ENCODE measurements around the gene LHX6. TPM values are rescaled to one million over a fixed set of nuclear protein-coding genes. Genes with fewer than 3 reads are reported as not detected.

Gene LHX6
- total and polyA plus RNA-seq, 2 of the 13 experiments (the other 11 are each of a cell fraction or from before 2014, with no cell fraction given) = 1.1 to 1.3 TPM

DNA sequence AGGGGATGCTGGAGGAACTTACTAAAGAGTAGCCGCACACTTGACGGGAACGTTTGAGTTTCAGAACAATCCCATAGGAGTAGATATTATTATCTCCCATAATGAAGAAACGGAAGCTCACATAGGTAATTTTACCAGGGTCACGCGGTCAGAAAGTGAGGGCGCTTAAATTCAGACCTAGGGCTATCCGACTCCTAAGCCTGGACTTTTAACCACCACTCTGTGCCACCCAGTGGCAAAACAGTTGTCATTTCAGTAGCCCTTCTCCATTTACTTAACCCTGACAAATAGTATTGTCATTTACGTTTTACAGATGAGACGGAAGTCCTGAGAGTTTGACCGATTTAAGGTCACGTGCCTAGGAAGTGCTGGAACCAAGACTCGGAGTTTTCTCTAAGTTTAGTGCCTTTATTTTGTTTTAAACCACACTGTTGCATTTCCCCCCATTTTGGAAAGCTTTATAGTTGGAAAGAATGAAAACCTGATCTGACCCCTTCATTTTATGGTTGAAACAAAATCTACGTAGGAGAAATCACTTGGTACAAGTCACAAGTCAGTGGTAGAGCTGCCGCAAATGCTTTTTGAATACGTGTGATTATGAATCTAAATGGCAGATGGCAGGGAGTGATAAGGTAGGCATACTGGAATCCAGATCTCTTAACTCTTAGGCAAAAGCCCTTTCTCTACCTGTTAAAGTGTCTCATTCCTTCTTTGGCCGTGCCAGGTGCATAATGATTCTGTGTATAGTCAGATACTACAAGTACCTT, 36.6 kb upstream of the LHX6 start (continued):
- TF ChIP-seq, protein P1, sequence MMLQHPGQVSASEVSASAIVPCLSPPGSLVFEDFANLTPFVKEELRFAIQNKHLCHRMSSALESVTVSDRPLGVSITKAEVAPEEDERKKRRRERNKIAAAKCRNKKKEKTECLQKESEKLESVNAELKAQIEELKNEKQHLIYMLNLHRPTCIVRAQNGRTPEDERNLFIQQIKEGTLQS (CRISPR knock-in tag; IDR thresholded peaks at IDR 0.05) = no peak
- no peak for TF ChIP-seq DNMT3B (CRISPR knock-in tag; conservative IDR thresholded peaks at IDR 0.05)
- no peak for TF ChIP-seq GATAD2A (CRISPR knock-in tag; IDR thresholded peaks at IDR 0.05)
- no peak; the same call in 1 of the 2 replicates for TF ChIP-seq NR2F6 (IDR thresholded peaks at IDR 0.05)
- no peak for TF ChIP-seq NR2F6 (CRISPR knock-in tag; IDR thresholded peaks at IDR 0.05)
- TF ChIP-seq ZNF484 (CRISPR knock-in tag; IDR thresholded peaks at IDR 0.05; ENCODE audit: borderline replicate concordance, low read depth) = no peak
- TF ChIP-seq MYC (CRISPR knock-in tag; IDR thresholded peaks at IDR 0.05; ENCODE audit: borderline replicate concordance) = no peak
- peak; percentile 76 for TF ChIP-seq ZNF7 (CRISPR knock-in tag; IDR thresholded peaks at IDR 0.05)
- TF ChIP-seq ATF1 (CRISPR knock-in tag; IDR thresholded peaks at IDR 0.05) = peak; percentile 6; the same call in 1 of the 2 replicates
- TF ChIP-seq KAT8 (CRISPR knock-in tag; IDR thresholded peaks at IDR 0.05) = peak; percentile 78; the same call in 1 of the 2 replicates
- peak; percentile 75 for TF ChIP-seq BHLHE40 (IDR thresholded peaks at IDR 0.05; ENCODE audit: low read length)
- TF ChIP-seq, protein P2, sequence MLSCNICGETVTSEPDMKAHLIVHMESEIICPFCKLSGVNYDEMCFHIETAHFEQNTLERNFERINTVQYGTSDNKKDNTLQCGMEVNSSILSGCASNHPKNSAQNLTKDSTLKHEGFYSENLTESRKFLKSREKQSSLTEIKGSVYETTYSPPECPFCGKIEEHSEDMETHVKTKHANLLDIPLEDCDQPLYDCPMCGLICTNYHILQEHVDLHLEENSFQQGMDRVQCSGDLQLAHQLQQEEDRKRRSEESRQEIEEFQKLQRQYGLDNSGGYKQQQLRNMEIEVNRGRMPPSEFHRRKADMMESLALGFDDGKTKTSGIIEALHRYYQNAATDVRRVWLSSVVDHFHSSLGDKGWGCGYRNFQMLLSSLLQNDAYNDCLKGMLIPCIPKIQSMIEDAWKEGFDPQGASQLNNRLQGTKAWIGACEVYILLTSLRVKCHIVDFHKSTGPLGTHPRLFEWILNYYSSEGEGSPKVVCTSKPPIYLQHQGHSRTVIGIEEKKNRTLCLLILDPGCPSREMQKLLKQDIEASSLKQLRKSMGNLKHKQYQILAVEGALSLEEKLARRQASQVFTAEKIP (CRISPR knock-in tag; IDR thresholded peaks at IDR 0.05; ENCODE audit: borderline replicate concordance) = no peak
- no peak for TF ChIP-seq ZNF225 (CRISPR knock-in tag; IDR thresholded peaks at IDR 0.05)
- no peak for TF ChIP-seq SKI (IDR thresholded peaks at IDR 0.05; ENCODE audit: partially characterized antibody)
- peak; percentile 39; the same call in 1 of the 2 replicates for TF ChIP-seq TGIF2 (CRISPR knock-in tag; IDR thresholded peaks at IDR 0.05)
- TF ChIP-seq, protein P3, sequence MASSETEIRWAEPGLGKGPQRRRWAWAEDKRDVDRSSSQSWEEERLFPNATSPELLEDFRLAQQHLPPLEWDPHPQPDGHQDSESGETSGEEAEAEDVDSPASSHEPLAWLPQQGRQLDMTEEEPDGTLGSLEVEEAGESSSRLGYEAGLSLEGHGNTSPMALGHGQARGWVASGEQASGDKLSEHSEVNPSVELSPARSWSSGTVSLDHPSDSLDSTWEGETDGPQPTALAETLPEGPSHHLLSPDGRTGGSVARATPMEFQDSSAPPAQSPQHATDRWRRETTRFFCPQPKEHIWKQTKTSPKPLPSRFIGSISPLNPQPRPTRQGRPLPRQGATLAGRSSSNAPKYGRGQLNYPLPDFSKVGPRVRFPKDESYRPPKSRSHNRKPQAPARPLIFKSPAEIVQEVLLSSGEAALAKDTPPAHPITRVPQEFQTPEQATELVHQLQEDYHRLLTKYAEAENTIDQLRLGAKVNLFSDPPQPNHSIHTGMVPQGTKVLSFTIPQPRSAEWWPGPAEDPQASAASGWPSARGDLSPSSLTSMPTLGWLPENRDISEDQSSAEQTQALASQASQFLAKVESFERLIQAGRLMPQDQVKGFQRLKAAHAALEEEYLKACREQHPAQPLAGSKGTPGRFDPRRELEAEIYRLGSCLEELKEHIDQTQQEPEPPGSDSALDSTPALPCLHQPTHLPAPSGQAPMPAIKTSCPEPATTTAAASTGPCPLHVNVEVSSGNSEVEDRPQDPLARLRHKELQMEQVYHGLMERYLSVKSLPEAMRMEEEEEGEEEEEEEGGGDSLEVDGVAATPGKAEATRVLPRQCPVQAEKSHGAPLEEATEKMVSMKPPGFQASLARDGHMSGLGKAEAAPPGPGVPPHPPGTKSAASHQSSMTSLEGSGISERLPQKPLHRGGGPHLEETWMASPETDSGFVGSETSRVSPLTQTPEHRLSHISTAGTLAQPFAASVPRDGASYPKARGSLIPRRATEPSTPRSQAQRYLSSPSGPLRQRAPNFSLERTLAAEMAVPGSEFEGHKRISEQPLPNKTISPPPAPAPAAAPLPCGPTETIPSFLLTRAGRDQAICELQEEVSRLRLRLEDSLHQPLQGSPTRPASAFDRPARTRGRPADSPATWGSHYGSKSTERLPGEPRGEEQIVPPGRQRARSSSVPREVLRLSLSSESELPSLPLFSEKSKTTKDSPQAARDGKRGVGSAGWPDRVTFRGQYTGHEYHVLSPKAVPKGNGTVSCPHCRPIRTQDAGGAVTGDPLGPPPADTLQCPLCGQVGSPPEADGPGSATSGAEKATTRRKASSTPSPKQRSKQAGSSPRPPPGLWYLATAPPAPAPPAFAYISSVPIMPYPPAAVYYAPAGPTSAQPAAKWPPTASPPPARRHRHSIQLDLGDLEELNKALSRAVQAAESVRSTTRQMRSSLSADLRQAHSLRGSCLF (CRISPR knock-in tag; IDR thresholded peaks at IDR 0.05; ENCODE audit: borderline replicate concordance) = no peak
- TF ChIP-seq ZNF335 (CRISPR knock-in tag; IDR thresholded peaks at IDR 0.05) = no peak
- TF ChIP-seq ZNF816 (CRISPR knock-in tag; IDR thresholded peaks at IDR 0.05; ENCODE audit: borderline replicate concordance) = no peak
- TF ChIP-seq, protein P4, sequence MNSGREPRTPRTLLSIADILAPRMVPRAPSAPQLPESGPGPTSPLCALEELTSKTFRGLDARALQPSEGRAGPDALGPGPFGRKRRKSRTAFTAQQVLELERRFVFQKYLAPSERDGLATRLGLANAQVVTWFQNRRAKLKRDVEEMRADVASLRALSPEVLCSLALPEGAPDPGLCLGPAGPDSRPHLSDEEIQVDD (CRISPR knock-in tag; IDR thresholded peaks at IDR 0.05; ENCODE audit: borderline replicate concordance) = no peak
- TF ChIP-seq, protein P5, sequence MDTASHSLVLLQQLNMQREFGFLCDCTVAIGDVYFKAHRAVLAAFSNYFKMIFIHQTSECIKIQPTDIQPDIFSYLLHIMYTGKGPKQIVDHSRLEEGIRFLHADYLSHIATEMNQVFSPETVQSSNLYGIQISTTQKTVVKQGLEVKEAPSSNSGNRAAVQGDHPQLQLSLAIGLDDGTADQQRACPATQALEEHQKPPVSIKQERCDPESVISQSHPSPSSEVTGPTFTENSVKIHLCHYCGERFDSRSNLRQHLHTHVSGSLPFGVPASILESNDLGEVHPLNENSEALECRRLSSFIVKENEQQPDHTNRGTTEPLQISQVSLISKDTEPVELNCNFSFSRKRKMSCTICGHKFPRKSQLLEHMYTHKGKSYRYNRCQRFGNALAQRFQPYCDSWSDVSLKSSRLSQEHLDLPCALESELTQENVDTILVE (CRISPR knock-in tag; IDR thresholded peaks at IDR 0.05) = no peak

Measured in HepG2 (cell line).